Upper lobe of left lung (tissue), 6 donors: ENCODE measurements around the gene OSER1. TPM values are rescaled to one million over a fixed set of nuclear protein-coding genes. Genes with fewer than 3 reads are reported as not detected.

ENCODE experiments used
- ATAC-seq, 2 donors: fragments of 200-7000 bp; cut with Tn5 transposase; one replicate each; pipeline ENCODE4 v1.9.1; 2022; ENCODE audit warnings: mild to moderate bottlenecking in 2 of 2, moderate library complexity in 2 of 2; ENCODE audit not compliant: low FRiP score in 2 of 2
- DNase-seq, 2 donors: peaks; one replicate each; pipeline ENCODE4 v3.0.0-alpha.2; 2019 to 2020
- H3K27ac ChIP-seq, 4 donors: fragments of 200-600 bp; sonication (generic); one replicate each; pipeline ENCODE4 v1.5.1; 2016 to 2019
- H3K27me3 ChIP-seq, 4 donors: fragments of 200-600 bp; sonication (generic); one replicate each; pipeline ENCODE4 v1.5.1; 2017 to 2019
- H3K36me3 ChIP-seq, 4 donors: fragments of 200-600 bp; sonication (generic); one replicate each; pipeline ENCODE4 v1.5.1; 2016 to 2019
- H3K4me1 ChIP-seq, 4 donors: fragments of 200-600 bp; sonication (generic); one replicate each; pipeline ENCODE4 v1.5.1; 2018 to 2019
- H3K4me3 ChIP-seq, 4 donors: fragments of 200-600 bp; sonication (generic); one replicate each; pipeline ENCODE4 v1.5.1; 2017 to 2019; ENCODE audit warnings: mild to moderate bottlenecking in 2 of 4, moderate library complexity in 1 of 4
- H3K9me3 ChIP-seq, 4 donors: fragments of 200-600 bp; sonication (generic); one replicate each; pipeline ENCODE4 v1.5.1; 2018 to 2019
- CTCF ChIP-seq, 6 experiments: fragments of 450-650 bp in 4 of 6; fragments of 200-600 bp in 2 of 6; sonication (generic) in 2 of 6; IDR thresholded peaks; one replicate each; pipeline ENCODE4 v1.5.1; 2016 to 2019; ENCODE audit warnings: antibody characterized with exemption in 6 of 6
- EP300 ChIP-seq, 4 donors: sonication (generic); formaldehyde crosslinking; IDR thresholded peaks; one replicate each; pipeline ENCODE4 v1.5.1; 2017; ENCODE audit warnings: antibody characterized with exemption in 4 of 4, control low read depth in 2 of 4
- POLR2A ChIP-seq, 4 donors: fragments of 450-650 bp; IDR thresholded peaks; one replicate each; pipeline ENCODE4 v1.5.1; 2016 to 2017; ENCODE audit warnings: antibody characterized with exemption in 4 of 4, mild to moderate bottlenecking in 2 of 4
- POLR2AphosphoS5 ChIP-seq, 2 donors: sonication (generic); formaldehyde crosslinking; IDR thresholded peaks; one replicate each; pipeline ENCODE4 v1.5.1; 2017; ENCODE audit warnings: antibody characterized with exemption in 2 of 2
- WGBS, 2 donors: methylation state at CpG; one replicate each; pipeline ENCODE4 v1.1.5; 2017 to 2018; 5-methylcytosine and 5-hydroxymethylcytosine counted together
- total RNA-seq, 6 donors: library from RNA; depleted of rRNA in 4 of 6; stranded (reverse); fragments of >200 nt in 4 of 6; gene quantifications; one replicate each; pipeline versions ENCODE4 v1.1.0 to v1.2.1, GENCODE V29; 2016 to 2021
- donor health status: DM: no; HTN: no; CAD: no; lungs with moderate emphysema.
- donor health status: DM: no; HTN: yes; CAD: no; lungs with severe emphysema.

OSER1 gene
- total RNA-seq, 6 donors from 2014 or later = 18.8 to 38.3 (median 30.8) TPM

GRCh38 chr20:44217342-44218092 is 6.9 kb upstream of the OSER1 start:
- Histone ChIP-seq H3K9me3 (no peaks in the 10 kb centered on the region), H3K27ac (peak overlapping the region in 1 of 4 donors; percentile 25), H3K4me3 (peak overlapping the region in 3 of 4 donors; percentile 4 to 37 (median 16)), H3K4me1 (peaks cover 9 to 22% (median 13%) of the 10 kb centered on the region in 4 donors), H3K27me3 (no peaks in the 10 kb centered on the region), H3K36me3 (no peaks in the 10 kb centered on the region)
- WGBS, 2 donors = 32 to 37% methylated on average over 11 of the region's 11 CpGs
- DNase-seq (peak in 1 of 2 donors; percentile 81), ATAC-seq (peak; percentile 83 to 85)
- TF ChIP-seq POLR2AphosphoS5 (IDR thresholded peaks at IDR 0.05) (no peak), CTCF (IDR thresholded peaks at IDR 0.05) (peak; percentile 57 to 84 (median 78)), POLR2A (IDR thresholded peaks at IDR 0.05) (no peak), EP300 (IDR thresholded peaks at IDR 0.05) (no peak)

- ATAC-seq = no peak
- DNase-seq = peak in 1 of 2 donors; percentile 50
- peaks cover 17 to 32% (median 23%) of the 10 kb centered on the region in 4 donors for H3K4me1 ChIP-seq
- H3K27ac ChIP-seq = no peak overlapping the region
- no peaks in the 10 kb centered on the region for H3K9me3 ChIP-seq
- no peaks in the 10 kb centered on the region for H3K36me3 ChIP-seq
- 52 to 56% methylated on average over 7 of the region's 7 CpGs for WGBS, 2 donors
- H3K27me3 ChIP-seq = no peaks in the 10 kb centered on the region
- no peak overlapping the region for H3K4me3 ChIP-seq
- peak; percentile 20 to 69 (median 64) for TF ChIP-seq CTCF (IDR thresholded peaks at IDR 0.05)
- no peak for TF ChIP-seq POLR2AphosphoS5 (IDR thresholded peaks at IDR 0.05)
Observed at GRCh38 chr20:44215125-44215524, 4.6 kb upstream of the OSER1 start.

GRCh38 chr20:44212792-44213191 is 2.2 kb upstream of the OSER1 start:
- no peaks in the 10 kb centered on the region for H3K27me3 ChIP-seq
- H3K4me1 ChIP-seq = peaks cover 29 to 37% (median 33%) of the 10 kb centered on the region in 4 donors
- DNase-seq = no peak
- TF ChIP-seq POLR2A (IDR thresholded peaks at IDR 0.05) = no peak
- no peak for TF ChIP-seq CTCF (IDR thresholded peaks at IDR 0.05)
- TF ChIP-seq POLR2AphosphoS5 (IDR thresholded peaks at IDR 0.05) = no peak
- no peak for TF ChIP-seq EP300 (IDR thresholded peaks at IDR 0.05)
- 53 to 77% methylated on average over 4 of the region's 4 CpGs for WGBS, 2 donors
- H3K27ac ChIP-seq = no peak overlapping the region
- ATAC-seq = no peak
- no peak overlapping the region for H3K4me3 ChIP-seq
- no peaks in the 10 kb centered on the region for H3K36me3 ChIP-seq
- H3K9me3 ChIP-seq = no peaks in the 10 kb centered on the region

GRCh38 chr20:44211177-44212039 is 837 bp upstream of the OSER1 start:
- ATAC-seq = no peak

More at GRCh38 chr20:44211177-44212039, 837 bp upstream of the OSER1 start:
- TF ChIP-seq POLR2AphosphoS5 (IDR thresholded peaks at IDR 0.05) (no peak), CTCF (IDR thresholded peaks at IDR 0.05) (peak in 1 of 6 experiments; percentile 6)
- Histone ChIP-seq H3K9me3 (no peaks in the 10 kb centered on the region), H3K4me3 (peak overlapping the region; percentile 53 to 98 (median 81)), H3K27ac (peak overlapping the region; percentile 94 to 99 (median 95)), H3K36me3 (peaks cover 0 to 3% (median 2%) of the 10 kb centered on the region in 4 donors), H3K4me1 (peaks cover 34 to 40% (median 38%) of the 10 kb centered on the region in 4 donors), H3K27me3 (no peaks in the 10 kb centered on the region)
- peak in 1 of 2 donors; percentile 43 for DNase-seq
- WGBS, 2 donors = 12 to 24% methylated on average over 12 to 24 of the region's 24 CpGs
